AG04450 (cell line): ENCODE measurements around the gene ZNF335. TPM values are rescaled to one million over a fixed set of nuclear protein-coding genes. Genes with fewer than 3 reads are reported as not detected.
A peak's percentile ranks its signal among the peaks of the same experiment; 100 is the strongest.

Source experiments
- CTCF ChIA-PET: fragments of 300-600, 350-600 bp; formaldehyde crosslinking; extraction: SDS; loops from one replicate; lab custom pipeline; 2022; ENCODE audit warnings: antibody characterized with exemption, inconsistent platforms; lab: Charles Lee
- POLR2A ChIA-PET: fragments of 350-600 bp; formaldehyde crosslinking; extraction: SDS; loops from one replicate; lab custom pipeline; 2021; ENCODE audit warnings: antibody characterized with exemption, inconsistent platforms; lab: Yijun Ruan, JAX
- DNase-seq: peaks from one replicate; pipeline ENCODE4 v3.0.0-alpha.2; 2011; ENCODE audit warnings: low read depth, low spot score
- H3K27ac ChIP-seq: one replicate; pipeline ENCODE4 v1.5.1; 2012; ENCODE audit warnings: low read depth, low read length, control low read depth
- H3K27me3 ChIP-seq: one replicate; pipeline ENCODE4 v1.6.0; 2012; ENCODE audit warnings: low read length; ENCODE audit not compliant: control insufficient read depth, insufficient read depth
- H3K4me3 ChIP-seq: 2 replicates; pipeline ENCODE4 v1.5.1; 2011; ENCODE audit warnings: mild to moderate bottlenecking, low read depth, low read length, control low read depth
- H3K9me3 ChIP-seq: 2 replicates; pipeline ENCODE4 v1.5.1; 2012; ENCODE audit warnings: low read length; ENCODE audit not compliant: control insufficient read depth, insufficient read depth
- polyA plus RNA-seq: library from polyadenylated mRNA; depleted of rRNA; stranded (reverse); fragments of >200 nt; gene quantifications from 2 replicates; pipeline ENCODE4 v1.2.3, GENCODE V29; 2011
- TF ChIP-seq, protein P1 (sequence below): IDR thresholded peaks from 2 replicates; pipeline ENCODE4 v1.5.1; 2011; ENCODE audit warnings: low read depth, low read length, control low read depth, inconsistent platforms

Gene ZNF335
- polyA plus RNA-seq, 1 experiment = 5.5 TPM

DNA sequence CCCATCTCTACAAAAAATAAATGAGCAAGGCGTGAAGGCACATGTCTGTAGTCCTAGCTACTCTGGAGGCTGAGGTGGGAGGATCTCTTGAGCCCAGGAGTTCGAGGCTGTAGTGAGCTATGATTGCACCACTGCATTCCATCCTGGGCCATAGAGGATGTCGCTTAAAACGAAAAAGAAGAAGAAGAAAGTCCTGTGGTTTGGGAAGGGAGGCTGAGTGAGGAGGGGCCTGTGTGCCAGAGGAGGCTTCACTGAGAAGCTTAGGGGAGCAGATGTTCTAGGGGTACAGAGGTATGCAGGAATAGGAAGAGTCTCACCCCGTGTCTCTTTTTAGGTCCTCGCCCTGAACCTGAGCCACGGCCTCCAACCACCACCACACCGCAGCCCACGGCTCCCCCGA, 40.9 kb upstream of the ZNF335 start:
- Histone ChIP-seq H3K27ac (no peak overlapping the region), H3K27me3 (peaks cover 78% of the 10 kb centered on the region), H3K9me3 (peaks cover 21% of the 10 kb centered on the region), H3K4me3 (no peak overlapping the region)
- DNase-seq = no peak
- TF ChIP-seq, protein P1, sequence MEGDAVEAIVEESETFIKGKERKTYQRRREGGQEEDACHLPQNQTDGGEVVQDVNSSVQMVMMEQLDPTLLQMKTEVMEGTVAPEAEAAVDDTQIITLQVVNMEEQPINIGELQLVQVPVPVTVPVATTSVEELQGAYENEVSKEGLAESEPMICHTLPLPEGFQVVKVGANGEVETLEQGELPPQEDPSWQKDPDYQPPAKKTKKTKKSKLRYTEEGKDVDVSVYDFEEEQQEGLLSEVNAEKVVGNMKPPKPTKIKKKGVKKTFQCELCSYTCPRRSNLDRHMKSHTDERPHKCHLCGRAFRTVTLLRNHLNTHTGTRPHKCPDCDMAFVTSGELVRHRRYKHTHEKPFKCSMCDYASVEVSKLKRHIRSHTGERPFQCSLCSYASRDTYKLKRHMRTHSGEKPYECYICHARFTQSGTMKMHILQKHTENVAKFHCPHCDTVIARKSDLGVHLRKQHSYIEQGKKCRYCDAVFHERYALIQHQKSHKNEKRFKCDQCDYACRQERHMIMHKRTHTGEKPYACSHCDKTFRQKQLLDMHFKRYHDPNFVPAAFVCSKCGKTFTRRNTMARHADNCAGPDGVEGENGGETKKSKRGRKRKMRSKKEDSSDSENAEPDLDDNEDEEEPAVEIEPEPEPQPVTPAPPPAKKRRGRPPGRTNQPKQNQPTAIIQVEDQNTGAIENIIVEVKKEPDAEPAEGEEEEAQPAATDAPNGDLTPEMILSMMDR = no peak
- ChIA-PET POLR2A (no interaction called here), CTCF (interaction anchor here (0.6 to 3.4 kb wide), 19 partner anchors 8 to 394 kb away, joined by 3 to 29 read pairs (median 6); no protein-coding TSS in a partner anchor)

DNA sequence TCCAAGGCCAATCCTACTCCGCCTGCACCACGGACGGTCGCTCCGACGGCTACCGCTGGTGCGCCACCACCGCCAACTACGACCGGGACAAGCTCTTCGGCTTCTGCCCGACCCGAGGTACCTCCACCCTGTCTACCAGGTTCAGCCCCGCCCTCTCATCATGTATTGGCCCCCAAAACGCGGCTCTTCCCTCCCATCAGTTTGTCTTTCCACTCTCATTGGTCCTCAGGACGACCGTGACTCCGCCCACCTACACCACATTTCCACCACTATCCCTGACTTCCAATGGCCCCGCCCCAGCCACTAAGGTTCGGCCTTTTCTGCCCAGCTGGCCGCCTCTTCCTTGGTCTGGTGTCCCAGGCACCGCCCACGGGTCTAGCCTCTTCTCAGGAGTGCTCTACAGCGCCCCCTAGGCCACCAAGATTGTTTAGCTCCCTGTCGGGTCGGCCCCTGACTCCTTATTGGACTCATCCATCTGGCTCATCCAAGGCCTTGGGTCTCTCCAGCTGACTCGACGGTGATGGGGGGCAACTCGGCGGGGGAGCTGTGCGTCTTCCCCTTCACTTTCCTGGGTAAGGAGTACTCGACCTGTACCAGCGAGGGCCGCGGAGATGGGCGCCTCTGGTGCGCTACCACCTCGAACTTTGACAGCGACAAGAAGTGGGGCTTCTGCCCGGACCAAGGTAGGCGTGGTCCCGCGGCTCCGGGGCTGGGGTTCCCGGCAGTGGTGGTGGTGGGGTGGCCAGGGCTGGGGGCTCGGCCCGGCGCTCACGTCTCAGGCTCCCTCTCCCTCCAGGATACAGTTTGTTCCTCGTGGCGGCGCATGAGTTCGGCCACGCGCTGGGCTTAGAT, 39.9 kb upstream of the ZNF335 start:
- POLR2A ChIA-PET = no interaction called here
- TF ChIP-seq, protein P1 = peak; percentile 16; the same call in 1 of the 2 replicates
- no peak for DNase-seq
- CTCF ChIA-PET = interaction anchor here (0.6 to 3.4 kb wide), 5 partner anchors 12 to 1164 kb away, joined by 3 to 29 read pairs (median 4); no protein-coding TSS in a partner anchor
- peaks cover 21% of the 10 kb centered on the region for H3K9me3 ChIP-seq
- H3K27ac ChIP-seq = no peak overlapping the region
- H3K27me3 ChIP-seq = peaks cover 73% of the 10 kb centered on the region
- H3K4me3 ChIP-seq = no peak overlapping the region

DNA sequence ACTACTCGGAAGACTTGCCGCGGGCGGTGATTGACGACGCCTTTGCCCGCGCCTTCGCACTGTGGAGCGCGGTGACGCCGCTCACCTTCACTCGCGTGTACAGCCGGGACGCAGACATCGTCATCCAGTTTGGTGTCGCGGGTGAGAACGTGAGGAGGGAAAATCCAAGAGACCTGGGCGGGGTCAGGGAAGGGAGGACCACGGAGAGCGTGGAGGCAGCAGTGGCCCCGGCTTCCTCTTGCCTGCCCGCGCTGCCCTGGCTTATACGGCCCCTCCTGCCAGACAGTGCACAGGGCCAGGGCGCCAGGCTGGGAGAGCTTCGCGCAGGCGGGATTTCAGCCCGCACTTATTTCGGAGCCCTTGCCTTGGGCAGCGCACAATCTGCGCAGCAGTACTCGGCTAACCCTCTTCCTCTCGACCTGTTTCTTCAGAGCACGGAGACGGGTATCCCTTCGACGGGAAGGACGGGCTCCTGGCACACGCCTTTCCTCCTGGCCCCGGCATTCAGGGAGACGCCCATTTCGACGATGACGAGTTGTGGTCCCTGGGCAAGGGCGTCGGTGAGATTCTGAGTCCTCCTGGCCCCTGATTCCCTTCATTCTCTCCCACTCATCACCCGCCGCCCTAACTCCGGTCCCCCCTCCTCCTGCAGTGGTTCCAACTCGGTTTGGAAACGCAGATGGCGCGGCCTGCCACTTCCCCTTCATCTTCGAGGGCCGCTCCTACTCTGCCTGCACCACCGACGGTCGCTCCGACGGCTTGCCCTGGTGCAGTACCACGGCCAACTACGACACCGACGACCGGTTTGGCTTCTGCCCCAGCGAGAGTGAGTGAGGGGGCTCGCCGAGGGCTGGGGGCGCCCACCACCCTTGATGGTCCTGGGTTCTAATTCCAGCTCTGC, 38.7 kb upstream of the ZNF335 start:
- CTCF ChIA-PET = interaction anchor here (0.6 kb wide), 1 partner anchor 69 kb away, joined by 3 read pairs; no protein-coding TSS in a partner anchor
- POLR2A ChIA-PET = no interaction called here
- TF ChIP-seq, protein P1 = no peak
- DNase-seq = no peak
- Histone ChIP-seq H3K9me3 (peaks cover 21% of the 10 kb centered on the region), H3K27ac (no peak overlapping the region), H3K27me3 (peaks cover 74% of the 10 kb centered on the region), H3K4me3 (no peak overlapping the region)

DNA sequence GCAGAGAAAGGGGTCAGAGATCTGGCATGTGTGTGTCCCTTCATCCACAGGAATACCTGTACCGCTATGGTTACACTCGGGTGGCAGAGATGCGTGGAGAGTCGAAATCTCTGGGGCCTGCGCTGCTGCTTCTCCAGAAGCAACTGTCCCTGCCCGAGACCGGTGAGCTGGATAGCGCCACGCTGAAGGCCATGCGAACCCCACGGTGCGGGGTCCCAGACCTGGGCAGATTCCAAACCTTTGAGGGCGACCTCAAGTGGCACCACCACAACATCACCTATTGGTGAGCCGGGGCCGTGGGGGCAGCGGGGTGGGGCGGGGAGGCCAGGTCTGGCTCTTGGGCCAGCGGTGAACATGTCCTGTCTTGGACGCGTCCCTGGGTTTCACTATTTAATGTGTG, 37.8 kb upstream of the ZNF335 start:
- no peak overlapping the region for H3K27ac ChIP-seq
- peaks cover 81% of the 10 kb centered on the region for H3K27me3 ChIP-seq
- H3K4me3 ChIP-seq = no peak overlapping the region
- DNase-seq = no peak
- peaks cover 21% of the 10 kb centered on the region for H3K9me3 ChIP-seq
- TF ChIP-seq, protein P1 = no peak
- POLR2A ChIA-PET = no interaction called here
- CTCF ChIA-PET = no interaction called here
